LNCAP (cell line): ENCODE measurements around the gene SIK2.

ENCODE experiments used
- CTCF ChIP-seq: fragments of 450-650 bp; IDR thresholded peaks from 2 replicates; pipeline ENCODE4 v1.5.1; 2017; ENCODE audit warnings: mild to moderate bottlenecking

The SIK2 gene

GRCh38 chr11:111745719-111746504 is 143.7 kb downstream of the SIK2 start:
- no peak for TF ChIP-seq CTCF

- TF ChIP-seq CTCF = no peak
Measured at GRCh38 chr11:111748035-111748804, 146.0 kb downstream of the SIK2 start.

- no peak for TF ChIP-seq CTCF
Measured at GRCh38 chr11:111749646-111750045, 147.4 kb downstream of the SIK2 start.

- no peak for TF ChIP-seq CTCF
Measured at GRCh38 chr11:111756097-111756496, 153.8 kb downstream of the SIK2 start.

- TF ChIP-seq CTCF = no peak
Measured at GRCh38 chr11:111759376-111759775, 157.1 kb downstream of the SIK2 start.

GRCh38 chr11:111759778-111760407 is 157.6 kb downstream of the SIK2 start:
- no peak for TF ChIP-seq CTCF

- TF ChIP-seq CTCF = no peak
Measured at GRCh38 chr11:111761036-111761435, 158.8 kb downstream of the SIK2 start.
